Measurements from ENCODE around the gene NUFIP2. TPM values are rescaled to one million over a fixed set of nuclear protein-coding genes. Genes with fewer than 3 reads are reported as not detected.

NUFIP2 gene
- total and polyA plus RNA-seq, 2 donors (not counting 1 experiment from before 2014, with no cell fraction given) = 9.6 to 83.5 TPM

GRCh38 chr17:29219378-29220047 lies 74.4 kb downstream of the NUFIP2 start:
- Histone ChIP-seq H3K27me3 (replicated peaks in 1 of 4; ENCODE audit: control extremely low read depth in 1 of 4, control insufficient read depth in 3 of 4, insufficient read depth in 4 of 4, low read length in 3 of 4) (no peaks in the 10 kb centered on the region), H4K20me1 (ENCODE audit: control insufficient read depth, insufficient read depth, low read length, poor library complexity, severe bottlenecking) (no peaks in the 10 kb centered on the region), H3K9me3 (ENCODE audit: control extremely low read depth in 1 of 3, control insufficient read depth in 2 of 3, insufficient read depth in 1 of 3, low read length in 2 of 3) (no peaks in the 10 kb centered on the region), H3K27ac (ENCODE audit: low read length in 2 of 2) (no peak overlapping the region), H3K4me3 (ENCODE audit: control extremely low read depth in 1 of 5, extremely low read depth in 1 of 5, insufficient read depth in 1 of 5, low read depth in 2 of 5, low read length in 4 of 5) (no peak overlapping the region), H3K4me1 (ENCODE audit: control insufficient read depth in 2 of 2, insufficient read depth in 2 of 2, low read length in 2 of 2) (peaks cover 5 to 7% of the 10 kb centered on the region in 2 donors), H3K9ac (ENCODE audit: low read length) (no peak overlapping the region), H3K4me2 (replicated peaks; ENCODE audit: low read depth, low read length, poor library complexity, severe bottlenecking) (peak overlapping the region; percentile 23), H3K36me3 (replicated peaks in 1 of 2; ENCODE audit: control extremely low read depth in 1 of 2, control insufficient read depth in 1 of 2, extremely low read depth in 1 of 2, insufficient read depth in 2 of 2, low read length in 1 of 2) (no peaks in the 10 kb centered on the region), H2AFZ (ENCODE audit: insufficient read depth, low read depth, low read length, poor library complexity, severe bottlenecking) (no peak overlapping the region), H3K79me2 (ENCODE audit: control insufficient read depth, insufficient read depth, low read length) (no peaks in the 10 kb centered on the region)
- intact Hi-C loops (cut with micrococcal nuclease) = loop anchor here (1.0 to 2.0 kb wide), 5 partner anchors 39 to 95 kb away; partner anchors contain the start of gene MYO18A
- H3K9me3 Mint-ChIP-seq (ENCODE audit: insufficient read depth) = no peaks in the 10 kb centered on the region
- H3K27ac Mint-ChIP-seq = no peak overlapping the region
- POLR2A ChIA-PET = interaction anchor here (0.6 to 0.8 kb wide), 2 partner anchors 71 to 74 kb away, joined by 3 read pairs; no protein-coding TSS in a partner anchor
- TF ChIP-seq CTCF (IDR thresholded peaks at IDR 0.05) (peak; percentile 99), EZH2 (IDR thresholded peaks at IDR 0.05; ENCODE audit: borderline replicate concordance, insufficient read depth, low read depth, low read length, poor library complexity, severe bottlenecking) (no peak)
- DNase-seq (peak; percentile 82), ATAC-seq (ENCODE audit: low read depth) (peak; percentile 91)
- 23% methylated on average over 10 of the region's 14 CpGs for WGBS (ENCODE audit: insufficient coverage)
- H3K4me1 Mint-ChIP-seq = peaks cover 8% of the 10 kb centered on the region
- peaks cover 5% of the 10 kb centered on the region for H3K27me3 Mint-ChIP-seq
- H3K4me3 Mint-ChIP-seq = no peak overlapping the region
- CTCF ChIA-PET = interaction anchor here (0.5 to 14.8 kb wide), 30 partner anchors 8 to 576 kb away, joined by 3 to 304 read pairs (median 6); partner anchors contain the start of gene MYO18A

- H3K4me2 ChIP-seq (replicated peaks; ENCODE audit: low read depth, low read length, poor library complexity, severe bottlenecking) = no peak overlapping the region
- Mint-ChIP-seq H3K27me3 (peaks cover 5% of the 10 kb centered on the region), H3K27ac (no peak overlapping the region), H3K4me3 (no peak overlapping the region), H3K4me1 (peaks cover 8% of the 10 kb centered on the region), H3K9me3 (ENCODE audit: insufficient read depth) (no peaks in the 10 kb centered on the region)
- H3K27ac ChIP-seq (ENCODE audit: low read length in 2 of 2) = no peak overlapping the region
- H3K9me3 ChIP-seq (ENCODE audit: control extremely low read depth in 1 of 3, control insufficient read depth in 2 of 3, insufficient read depth in 1 of 3, low read length in 2 of 3) = no peaks in the 10 kb centered on the region
- no peaks in the 10 kb centered on the region for H3K36me3 ChIP-seq (replicated peaks in 1 of 2; ENCODE audit: control extremely low read depth in 1 of 2, control insufficient read depth in 1 of 2, extremely low read depth in 1 of 2, insufficient read depth in 2 of 2, low read length in 1 of 2)
- H2AFZ ChIP-seq (ENCODE audit: insufficient read depth, low read depth, low read length, poor library complexity, severe bottlenecking) = no peak overlapping the region
- H3K27me3 ChIP-seq (replicated peaks in 1 of 4; ENCODE audit: control extremely low read depth in 1 of 4, control insufficient read depth in 3 of 4, insufficient read depth in 4 of 4, low read length in 3 of 4) = no peaks in the 10 kb centered on the region
- H3K4me1 ChIP-seq (ENCODE audit: control insufficient read depth in 2 of 2, insufficient read depth in 2 of 2, low read length in 2 of 2) = peaks cover 5 to 12% of the 10 kb centered on the region in 2 donors
- no peak overlapping the region for H3K9ac ChIP-seq (ENCODE audit: low read length)
- WGBS (ENCODE audit: insufficient coverage) = 100% methylated on average over 1 of the region's 5 CpGs
- POLR2A ChIA-PET = no interaction called here
- H3K79me2 ChIP-seq (ENCODE audit: control insufficient read depth, insufficient read depth, low read length) = no peaks in the 10 kb centered on the region
- H3K4me3 ChIP-seq (ENCODE audit: control extremely low read depth in 1 of 5, extremely low read depth in 1 of 5, insufficient read depth in 1 of 5, low read depth in 2 of 5, low read length in 4 of 5) = no peak overlapping the region
- intact Hi-C loops (cut with micrococcal nuclease) = no loop called here
- CTCF ChIA-PET = interaction anchor here (1.0 to 14.8 kb wide), 5 partner anchors 10 to 93 kb away, joined by 3 to 304 read pairs (median 7); no protein-coding TSS in a partner anchor
- TF ChIP-seq EZH2 (IDR thresholded peaks at IDR 0.05; ENCODE audit: borderline replicate concordance, insufficient read depth, low read depth, low read length, poor library complexity, severe bottlenecking) (no peak), CTCF (IDR thresholded peaks at IDR 0.05) (no peak)
- H4K20me1 ChIP-seq (ENCODE audit: control insufficient read depth, insufficient read depth, low read length, poor library complexity, severe bottlenecking) = no peaks in the 10 kb centered on the region
- no peak for ATAC-seq (ENCODE audit: low read depth)
- no peak for DNase-seq
Observed at GRCh38 chr17:29216856-29217255, 77.1 kb downstream of the NUFIP2 start.
